HCT116 (cell line): ENCODE data around the gene CHKA. TPM values are rescaled to one million over a fixed set of nuclear protein-coding genes. Genes with fewer than 3 reads are reported as not detected.

ENCODE experiments used
- ATAC-seq: fragments of 200-7000 bp; cut with Tn5 transposase; 2 replicates; pipeline ENCODE4 v1.9.1; 2020; ENCODE audit warnings: mild to moderate bottlenecking, moderate library complexity
- BruUV-seq: library from RNA; stranded (reverse); fragments of 400-500 nt; replicated peaks from 2 replicates; lab custom pipeline; 2021; lab: Mats Ljungman, UMichigan
- CTCF ChIA-PET: fragments of 300-600 bp; sonication (Branson Sonifier 250); formaldehyde crosslinking; loops from one replicate; lab custom pipeline; 2021; ENCODE audit warnings: antibody characterized with exemption; lab: Charles Lee
- POLR2A ChIA-PET: fragments of 300-600, 350-600 bp; sonication (Branson Sonifier 250); formaldehyde crosslinking; loops from one replicate; lab custom pipeline; 2021; ENCODE audit warnings: antibody characterized with exemption; lab: Charles Lee
- RAD21 ChIA-PET, 2 experiments: fragments of 300-600 bp; sonication (Branson Sonifier 250); formaldehyde crosslinking; loops; one replicate each; lab custom pipeline; 2023; ENCODE audit warnings: low total read pairs in 2 of 2; ENCODE audit not compliant: uncharacterized antibody in 2 of 2, unreplicated experiment in 2 of 2, low non-redundant PET in 1 of 2; lab: Charles Lee
- DNase-seq: peaks from one replicate; pipeline ENCODE4 v3.0.0-alpha.2; 2010; ENCODE audit warnings: low read depth, low spot score
- H2AFZ ChIP-seq: fragments of 200-600 bp; shearing (Covaris generic), sonication (generic); 2 replicates; pipeline ENCODE4 v1.6.1; 2017; ENCODE audit warnings: low read depth, mixed run types, mixed read lengths, antibody characterized with exemption, low read length; ENCODE audit not compliant: poor library complexity, severe bottlenecking
- H3K27ac ChIP-seq: 2 replicates; pipeline ENCODE4 v1.5.1; 2012; ENCODE audit warnings: low read depth, low read length
- H3K27me3 ChIP-seq: fragments of 200-600 bp; sonication (generic); 2 replicates; pipeline ENCODE4 v1.6.1; 2016; ENCODE audit warnings: mixed run types, low read length, mixed read lengths; ENCODE audit not compliant: insufficient read depth
- H3K36me3 ChIP-seq, 2 experiments: fragments of 200-500 bp in 1 of 2; fragments of 200-600 bp in 1 of 2; sonication (Bioruptor generic) in 1 of 2; sonication (generic) in 1 of 2; 2 replicates each; pipeline versions ENCODE4 v1.5.1 to v1.6.1; 2014 to 2016; ENCODE audit warnings: low read length in 2 of 2, inconsistent platforms in 1 of 2, mixed read lengths in 1 of 2, mixed run types in 1 of 2; ENCODE audit not compliant: insufficient read depth in 2 of 2, control insufficient read depth in 1 of 2
- H3K4me1 ChIP-seq, 2 experiments: fragments of 200-600 bp in 1 of 2; sonication (generic) in 1 of 2; 2 replicates each; pipeline versions ENCODE4 v1.5.1 to v1.6.1; 2012 to 2017; ENCODE audit warnings: low read length in 2 of 2, inconsistent platforms in 1 of 2, mild to moderate bottlenecking in 1 of 2, mixed read lengths in 1 of 2, mixed run types in 1 of 2, moderate library complexity in 1 of 2; ENCODE audit not compliant: insufficient read depth in 2 of 2, control insufficient read depth in 1 of 2
- H3K4me2 ChIP-seq: fragments of 200-600 bp; sonication (generic); 2 replicates; pipeline ENCODE4 v1.6.1; 2017; ENCODE audit warnings: mixed run types, low read length, mixed read lengths
- H3K4me3 ChIP-seq, 2 experiments: fragments of 200-600 bp in 1 of 2; sonication (generic) in 1 of 2; replicated peaks in 1 of 2; 2 replicates each; pipeline ENCODE4 v1.5.1; 2011 to 2016; ENCODE audit warnings: low read length in 2 of 2, control low read depth in 1 of 2, low read depth in 1 of 2, mild to moderate bottlenecking in 1 of 2, mixed read lengths in 1 of 2, mixed run types in 1 of 2
- H3K79me2 ChIP-seq: fragments of 200-600 bp; sonication (generic); 2 replicates; pipeline ENCODE4 v1.6.1; 2017; ENCODE audit warnings: mild to moderate bottlenecking, mixed run types, low read length, moderate library complexity, mixed read lengths; ENCODE audit not compliant: insufficient read depth
- H3K9ac ChIP-seq: fragments of 200-600 bp; sonication (generic); 2 replicates; pipeline ENCODE4 v1.6.1; 2016; ENCODE audit warnings: low read length, mixed read lengths
- H3K9me2 ChIP-seq: fragments of 200-600 bp; sonication (generic), shearing (Covaris generic); 2 replicates; pipeline ENCODE4 v1.6.1; 2017; ENCODE audit warnings: mixed run types, mild to moderate bottlenecking, moderate library complexity; ENCODE audit not compliant: insufficient read depth
- H3K9me3 ChIP-seq, 2 experiments: fragments of 200-500 bp in 1 of 2; fragments of 200-600 bp in 1 of 2; sonication (Bioruptor generic) in 1 of 2; sonication (generic) in 1 of 2; 2 replicates each; pipeline ENCODE4 v1.6.1; 2014 to 2017; ENCODE audit warnings: low read length in 2 of 2, mixed read lengths in 2 of 2, inconsistent platforms in 1 of 2, low read depth in 1 of 2, mild to moderate bottlenecking in 1 of 2, mixed run types in 1 of 2, moderate library complexity in 1 of 2; ENCODE audit not compliant: control insufficient read depth in 1 of 2, insufficient read depth in 1 of 2
- H4K20me1 ChIP-seq: fragments of 200-600 bp; sonication (generic), shearing (Covaris generic); 2 replicates; pipeline ENCODE4 v1.6.1; 2017; ENCODE audit warnings: mixed run types, mild to moderate bottlenecking, moderate library complexity; ENCODE audit not compliant: insufficient read depth
- ATF3 ChIP-seq: IDR thresholded peaks from 2 replicates; pipeline ENCODE4 v1.6.1; 2012
- CTCF ChIP-seq, 3 experiments: fragments of 200-600 bp in 1 of 3; sonication (generic) in 1 of 3; IDR thresholded peaks in 2 of 3; conservative IDR thresholded peaks in 1 of 3; 2 replicates each; pipeline ENCODE4 v1.5.1; 2012 to 2017; ENCODE audit warnings: low read depth in 2 of 3, low read length in 2 of 3, antibody characterized with exemption in 1 of 3, borderline replicate concordance in 1 of 3, control low read depth in 1 of 3, mild to moderate bottlenecking in 1 of 3, mixed read lengths in 1 of 3, mixed run types in 1 of 3, moderate library complexity in 1 of 3; ENCODE audit not compliant: insufficient read depth in 1 of 3
- EGR1 ChIP-seq: IDR thresholded peaks from 2 replicates; pipeline ENCODE4 v1.6.1; 2012; ENCODE audit warnings: low read depth
- ELF1 ChIP-seq: IDR thresholded peaks from 2 replicates; pipeline ENCODE4 v1.6.1; 2012; ENCODE audit warnings: low read depth, borderline replicate concordance
- EZH2 ChIP-seq: fragments of 200-600 bp; sonication (generic); IDR thresholded peaks from 2 replicates; pipeline ENCODE4 v1.6.1; 2017; ENCODE audit warnings: antibody characterized with exemption, mixed run types
- FOSL1 ChIP-seq: IDR thresholded peaks from 2 replicates; pipeline ENCODE4 v1.6.1; 2012; ENCODE audit warnings: low read depth
- JUND ChIP-seq: IDR thresholded peaks from 2 replicates; pipeline ENCODE4 v1.6.1; 2012
- MAX ChIP-seq: IDR thresholded peaks from 2 replicates; pipeline ENCODE4 v1.6.1; 2012
- POLR2A ChIP-seq: IDR thresholded peaks from 2 replicates; pipeline ENCODE4 v1.7.0; 2011; ENCODE audit warnings: borderline replicate concordance; ENCODE audit not compliant: insufficient read depth, insufficient read length; ENCODE audit errors: extremely low read depth
- SP1 ChIP-seq: IDR thresholded peaks from 2 replicates; pipeline ENCODE4 v1.6.1; 2012; ENCODE audit warnings: low read depth
- SRF ChIP-seq: IDR thresholded peaks from 2 replicates; pipeline ENCODE4 v1.6.1; 2012; ENCODE audit warnings: low read depth
- ZFX ChIP-seq: fragments of 450-650 bp; IDR thresholded peaks from 2 replicates; pipeline ENCODE4 v1.6.1; 2017
- ZNF274 ChIP-seq: fragments of 200-500 bp; sonication (Bioruptor generic); IDR thresholded peaks from 2 replicates; pipeline ENCODE4 v1.6.1; 2014; ENCODE audit warnings: mild to moderate bottlenecking, low read depth, low read length, inconsistent platforms
- intact Hi-C: fragments of 100-400 bp; cut with micrococcal nuclease; formaldehyde crosslinking; loops from 2 replicates; pipeline ENCODE4 v1.10.0; 2022
- total RNA-seq: library from RNA; stranded (reverse); gene quantifications from one replicate; pipeline ENCODE4 v1.2.1, GENCODE V29; 2021; ENCODE audit not compliant: unreplicated experiment

The CHKA gene
- total RNA-seq, 1 experiment from 2014 or later: 33.1 TPM

DNA sequence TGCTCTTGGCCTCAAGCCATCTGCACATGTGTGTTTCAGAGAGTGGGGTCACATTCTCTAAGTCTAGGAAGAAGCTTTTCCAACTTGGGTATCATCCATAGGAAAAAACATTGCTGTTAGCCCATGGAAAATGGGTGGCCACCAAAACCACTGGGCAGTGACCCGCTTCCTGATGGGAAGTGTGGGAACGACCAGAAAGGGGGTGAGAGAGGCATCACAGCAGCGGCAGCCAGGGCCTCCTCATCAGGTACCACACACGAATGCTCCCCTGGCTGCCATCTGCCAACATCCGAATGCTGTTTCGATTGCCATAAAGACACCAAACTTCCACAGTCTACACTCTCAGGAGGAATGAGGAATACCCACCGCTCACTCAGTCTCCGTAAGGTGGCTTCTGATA, 40.3 kb downstream of the CHKA start:
- RAD21 ChIA-PET: no interaction called here
- intact Hi-C loops: no loop called here

GRCh38 chr11:68077617-68078582, 43.3 kb downstream of the CHKA start:
- Histone ChIP-seq H3K4me3 (no peak overlapping the region), H3K4me2 (no peak overlapping the region), H3K27ac (no peak overlapping the region), H3K9ac (no peak overlapping the region), H3K9me2 (no peaks in the 10 kb centered on the region), H3K79me2 (peaks cover 10% of the 10 kb centered on the region), H3K27me3 (no peaks in the 10 kb centered on the region), H4K20me1 (no peaks in the 10 kb centered on the region; the same call in 1 of the 2 replicates), H2AFZ (no peak overlapping the region), H3K36me3 (peaks cover 0 to 15% of the 10 kb centered on the region in 2 experiments; a peak in 1 of 4 replicates), H3K4me1 (no peaks in the 10 kb centered on the region; a peak in 1 of 4 replicates), H3K9me3 (no peaks in the 10 kb centered on the region)
- ChIA-PET RAD21 (no interaction called here), CTCF (no interaction called here), POLR2A (no interaction called here)
- no TSS peak for BruUV-seq
- DNase-seq: no peak
- TF ChIP-seq ATF3 (no peak), JUND (no peak), ELF1 (no peak), EZH2 (no peak), FOSL1 (no peak), SP1 (no peak), POLR2A (no peak), ZNF274 (no peak), MAX (no peak), EGR1 (no peak), CTCF (IDR thresholded peaks at IDR 0.05 in 2 of 3, conservative IDR thresholded peaks at IDR 0.05 in 1 of 3; ENCODE audit: borderline replicate concordance in 1 of 3, insufficient read depth in 1 of 3, low read depth in 2 of 3, low read length in 2 of 3) (no peak), ZFX (no peak)
- no peak for ATAC-seq
- intact Hi-C loops: no loop called here

More for the DNA sequence above, 40.3 kb downstream of the CHKA start:
- ChIA-PET POLR2A (no interaction called here), CTCF (no interaction called here)
- H3K27me3 ChIP-seq: no peaks in the 10 kb centered on the region
- DNase-seq (no peak), ATAC-seq (no peak)
- H3K36me3 ChIP-seq: peaks cover 0 to 6% of the 10 kb centered on the region in 2 experiments; a peak in 1 of 4 replicates
- BruUV-seq: no TSS peak
- H3K9me2 ChIP-seq: no peaks in the 10 kb centered on the region
- H3K27ac ChIP-seq: no peak overlapping the region
- no peak overlapping the region for H2AFZ ChIP-seq
- TF ChIP-seq JUND (no peak), SRF (no peak)
- no peaks in the 10 kb centered on the region for H4K20me1 ChIP-seq
- H3K4me1 ChIP-seq: no peaks in the 10 kb centered on the region; a peak in 1 of 4 replicates
- H3K79me2 ChIP-seq: peaks cover 18% of the 10 kb centered on the region; the same call in 1 of the 2 replicates
- H3K9ac ChIP-seq: no peak overlapping the region
- H3K4me2 ChIP-seq: no peak overlapping the region
- H3K9me3 ChIP-seq: no peaks in the 10 kb centered on the region
- H3K4me3 ChIP-seq: no peak overlapping the region
